ENCODE measurements around the gene AKAP14.

AKAP14 gene

GRCh38 chrX:119935215-119935874 lies 39.7 kb downstream of the AKAP14 start:
- Histone ChIP-seq H3K4me2 (ENCODE audit: low read depth, low read length, poor library complexity, severe bottlenecking) (no peak overlapping the region), H2AFZ (ENCODE audit: low read length) (no peak overlapping the region), H3F3A (ENCODE audit: low read depth) (no peaks in the 10 kb centered on the region), H3K9ac (ENCODE audit: low read depth, low read length, poor library complexity, severe bottlenecking) (no peak overlapping the region), H3K27me3 (ENCODE audit: insufficient read depth, low read length, poor library complexity, severe bottlenecking) (no peaks in the 10 kb centered on the region), H3K4me1 (ENCODE audit: insufficient read depth, low read length, poor library complexity, severe bottlenecking) (no peaks in the 10 kb centered on the region), H3K79me2 (ENCODE audit: insufficient read depth, low read length) (no peaks in the 10 kb centered on the region), H4K20me1 (ENCODE audit: insufficient read depth, low read length, poor library complexity, severe bottlenecking) (no peaks in the 10 kb centered on the region), H3K9me2 (replicated peaks; ENCODE audit: low read depth, low read length) (no peaks in the 10 kb centered on the region), H3K9me3 (ENCODE audit: insufficient read depth, low read depth, low read length) (no peaks in the 10 kb centered on the region), H3K36me3 (ENCODE audit: insufficient read depth, low read length) (peaks cover 15% of the 10 kb centered on the region; the same call in 1 of the 2 replicates), H3K4me3 (ENCODE audit: low read length, poor library complexity, severe bottlenecking) (no peak overlapping the region)
- TF ChIP-seq EZH2phosphoT487 (IDR thresholded peaks at IDR 0.05; ENCODE audit: borderline replicate concordance) (no peak), CTCF (conservative IDR thresholded peaks at IDR 0.05; ENCODE audit: low read length) (no peak)

GRCh38 chrX:119941336-119941735 lies 45.6 kb downstream of the AKAP14 start:
- H3K9ac ChIP-seq (ENCODE audit: low read depth, low read length, poor library complexity, severe bottlenecking), result no peak overlapping the region
- peaks cover 18% of the 10 kb centered on the region; the same call in 1 of the 2 replicates for H3K79me2 ChIP-seq (ENCODE audit: insufficient read depth, low read length)
- TF ChIP-seq CTCF (conservative IDR thresholded peaks at IDR 0.05; ENCODE audit: low read length), result no peak
- no peak for TF ChIP-seq EZH2phosphoT487 (IDR thresholded peaks at IDR 0.05; ENCODE audit: borderline replicate concordance)
- peaks cover 4% of the 10 kb centered on the region for H4K20me1 ChIP-seq (ENCODE audit: insufficient read depth, low read length, poor library complexity, severe bottlenecking)
- H3K4me2 ChIP-seq (ENCODE audit: low read depth, low read length, poor library complexity, severe bottlenecking), result peak overlapping the region; percentile 80
- H3K4me3 ChIP-seq (ENCODE audit: low read length, poor library complexity, severe bottlenecking), result no peak overlapping the region
- no peaks in the 10 kb centered on the region for H3K4me1 ChIP-seq (ENCODE audit: insufficient read depth, low read length, poor library complexity, severe bottlenecking)
- H3F3A ChIP-seq (ENCODE audit: low read depth), result no peaks in the 10 kb centered on the region
- H3K27me3 ChIP-seq (ENCODE audit: insufficient read depth, low read length, poor library complexity, severe bottlenecking), result no peaks in the 10 kb centered on the region
- H2AFZ ChIP-seq (ENCODE audit: low read length), result no peak overlapping the region
- no peaks in the 10 kb centered on the region for H3K36me3 ChIP-seq (ENCODE audit: insufficient read depth, low read length)
- no peaks in the 10 kb centered on the region for H3K9me3 ChIP-seq (ENCODE audit: insufficient read depth, low read depth, low read length)
- H3K9me2 ChIP-seq (replicated peaks; ENCODE audit: low read depth, low read length), result no peaks in the 10 kb centered on the region

- peaks cover 4% of the 10 kb centered on the region for H4K20me1 ChIP-seq (ENCODE audit: insufficient read depth, low read length, poor library complexity, severe bottlenecking)
- H3K27me3 ChIP-seq (ENCODE audit: insufficient read depth, low read length, poor library complexity, severe bottlenecking), result no peaks in the 10 kb centered on the region
- H3K4me3 ChIP-seq (ENCODE audit: low read length, poor library complexity, severe bottlenecking), result peak overlapping the region; percentile 91
- peak overlapping the region; percentile 80 for H3K4me2 ChIP-seq (ENCODE audit: low read depth, low read length, poor library complexity, severe bottlenecking)
- no peak overlapping the region for H2AFZ ChIP-seq (ENCODE audit: low read length)
- H3F3A ChIP-seq (ENCODE audit: low read depth), result no peaks in the 10 kb centered on the region
- H3K9ac ChIP-seq (ENCODE audit: low read depth, low read length, poor library complexity, severe bottlenecking), result peak overlapping the region; percentile 76
- no peaks in the 10 kb centered on the region for H3K4me1 ChIP-seq (ENCODE audit: insufficient read depth, low read length, poor library complexity, severe bottlenecking)
- H3K79me2 ChIP-seq (ENCODE audit: insufficient read depth, low read length), result peaks cover 18% of the 10 kb centered on the region; the same call in 1 of the 2 replicates
- H3K9me3 ChIP-seq (ENCODE audit: insufficient read depth, low read depth, low read length), result no peaks in the 10 kb centered on the region
- no peak for TF ChIP-seq CTCF (conservative IDR thresholded peaks at IDR 0.05; ENCODE audit: low read length)
- TF ChIP-seq EZH2phosphoT487 (IDR thresholded peaks at IDR 0.05; ENCODE audit: borderline replicate concordance), result no peak
- no peaks in the 10 kb centered on the region for H3K36me3 ChIP-seq (ENCODE audit: insufficient read depth, low read length)
- no peaks in the 10 kb centered on the region for H3K9me2 ChIP-seq (replicated peaks; ENCODE audit: low read depth, low read length)
Measured at GRCh38 chrX:119942173-119942819, 46.6 kb downstream of the AKAP14 start.

All from Loucy (cell line).